ENCODE measurements around the gene C19orf44.

- no peak for TF ChIP-seq CTCF (IDR thresholded peaks at IDR 0.05; ENCODE audit: low read depth, low read length)
- TF ChIP-seq EZH2phosphoT487 (IDR thresholded peaks at IDR 0.05; ENCODE audit: low read depth) = no peak
These were observed 1.6 kb downstream of the C19orf44 start for GRCh38 chr19:16497837-16498236.

Measured in OCI-LY3 (cell line).